GM18499 (cell line): ENCODE measurements around the gene PRKG1.
"Not testable (repeated sequence)": the region's sequence is repeated elsewhere in the genome, so short reads cannot be mapped to it uniquely, and the experiment has no call there.

ENCODE experiments used
- ATAC-seq: cut with Tn5 transposase; IDR thresholded peaks from one replicate; pipeline ENCODE4 v1.9.1; 2021; ENCODE audit warnings: moderate number of reproducible peaks; ENCODE audit not compliant: insufficient read depth, unreplicated experiment

PRKG1 gene

DNA sequence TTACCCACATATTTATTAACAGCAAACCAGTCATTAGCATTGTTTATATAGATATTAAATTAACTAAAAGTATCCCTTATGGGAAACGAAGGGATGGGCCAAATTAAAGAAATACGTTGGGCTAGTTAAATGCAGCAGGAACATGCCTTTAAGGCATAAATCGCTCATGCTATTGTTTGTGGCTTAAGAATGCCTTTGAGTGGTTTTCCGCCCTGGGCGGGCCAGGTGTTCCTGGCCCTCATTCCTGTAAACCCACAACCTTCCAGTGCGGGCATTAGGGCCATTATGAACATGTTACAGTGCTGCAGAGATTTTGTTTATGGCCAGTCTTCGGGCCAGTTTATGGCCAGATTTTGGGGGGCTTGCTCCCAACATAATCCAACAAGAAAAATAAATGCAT lies 1173.6 kb downstream of the PRKG1 start:
- not testable (repeated sequence) for ATAC-seq

DNA sequence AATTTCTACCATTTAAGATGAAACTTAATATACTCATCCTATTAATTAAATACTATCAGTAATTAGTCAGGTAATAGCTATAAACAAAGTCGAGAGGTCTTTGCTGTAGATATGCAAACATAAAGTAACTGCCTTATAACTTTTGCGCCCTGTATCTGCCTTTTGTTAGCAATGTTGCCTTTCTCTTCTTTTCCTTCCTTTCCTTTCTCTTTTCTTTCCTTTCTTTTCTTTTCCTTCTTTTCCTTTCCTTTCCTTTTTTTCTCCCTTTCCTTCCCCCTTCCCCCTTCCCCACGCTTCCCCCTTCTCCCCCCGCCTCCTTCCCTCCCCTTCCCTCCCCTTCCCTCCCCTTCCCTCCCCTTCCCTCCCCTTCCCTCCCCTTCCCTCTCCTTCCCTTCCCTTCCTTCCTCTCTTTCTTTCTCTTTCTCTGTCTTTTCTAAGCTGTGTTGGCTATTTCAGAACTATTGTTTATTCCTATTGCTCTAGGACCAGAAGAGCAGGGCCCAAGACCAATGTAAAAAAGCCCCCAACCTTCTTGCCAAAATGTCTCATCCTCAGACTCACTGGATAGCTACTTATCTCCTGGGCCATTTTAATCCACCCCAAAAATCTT lies 1174.5 kb downstream of the PRKG1 start:
- ATAC-seq = no peak

DNA sequence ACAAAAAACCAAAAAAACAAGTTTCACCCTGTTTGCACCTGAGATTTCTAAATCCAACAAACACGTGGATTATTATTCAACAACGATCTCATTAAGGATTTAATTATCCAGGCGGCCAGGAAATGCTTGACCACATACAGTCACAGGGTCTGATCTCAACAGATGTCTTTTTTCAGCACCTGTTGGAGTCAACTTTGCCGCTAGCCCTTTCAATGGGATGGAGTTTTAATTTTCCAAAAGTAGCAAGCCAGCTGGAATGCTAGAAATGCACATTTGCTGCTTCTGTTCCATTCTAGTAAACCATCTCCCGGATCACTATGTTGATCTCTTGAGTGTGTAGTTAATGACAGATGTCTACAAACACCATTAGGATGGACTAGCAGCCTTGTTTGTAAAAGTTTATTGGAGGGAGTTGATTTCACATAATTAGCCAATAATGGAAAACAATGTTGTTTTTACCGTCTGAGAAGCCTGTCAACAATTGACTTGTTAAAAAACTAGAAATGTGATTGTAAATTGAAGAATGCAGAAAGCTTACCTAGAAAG lies 1175.6 kb downstream of the PRKG1 start:
- no peak for ATAC-seq

GRCh38 chr10:52250510-52250909 lies 1176.2 kb downstream of the PRKG1 start:
- no peak for ATAC-seq

GRCh38 chr10:52252307-52252706 lies 1178.0 kb downstream of the PRKG1 start:
- ATAC-seq = no peak

GRCh38 chr10:52256832-52257691 lies 1182.8 kb downstream of the PRKG1 start:
- peak; percentile 99 for ATAC-seq

DNA sequence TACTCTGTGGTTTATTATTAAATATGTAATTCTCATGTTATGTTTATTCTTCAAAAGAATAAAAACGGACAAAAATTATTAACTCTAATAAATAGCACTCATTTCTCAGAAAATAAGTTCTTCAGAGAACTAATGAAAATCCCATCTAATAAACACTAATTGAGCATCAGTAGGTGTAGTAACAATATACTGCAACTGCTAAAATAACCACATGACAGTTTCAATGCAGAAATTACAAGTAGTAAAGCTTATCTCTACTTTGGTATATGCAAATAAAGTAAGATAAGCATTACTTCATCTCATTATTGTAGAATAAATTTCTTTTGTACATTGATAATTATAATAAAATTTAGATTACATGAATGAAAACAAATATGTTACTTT lies 1183.4 kb downstream of the PRKG1 start:
- ATAC-seq = peak; percentile 75

GRCh38 chr10:52258799-52259425 lies 1184.6 kb downstream of the PRKG1 start:
- ATAC-seq = no peak

GRCh38 chr10:52259426-52259812 lies 1185.1 kb downstream of the PRKG1 start:
- no peak for ATAC-seq

GRCh38 chr10:52261362-52261761 lies 1187.1 kb downstream of the PRKG1 start:
- no peak for ATAC-seq

- ATAC-seq = no peak
Measured at GRCh38 chr10:52265131-52265926, 1191.0 kb downstream of the PRKG1 start.

GRCh38 chr10:52266858-52267257 lies 1192.6 kb downstream of the PRKG1 start:
- ATAC-seq = no peak

- ATAC-seq = no peak
Measured at GRCh38 chr10:52268790-52269189, 1194.5 kb downstream of the PRKG1 start.

DNA sequence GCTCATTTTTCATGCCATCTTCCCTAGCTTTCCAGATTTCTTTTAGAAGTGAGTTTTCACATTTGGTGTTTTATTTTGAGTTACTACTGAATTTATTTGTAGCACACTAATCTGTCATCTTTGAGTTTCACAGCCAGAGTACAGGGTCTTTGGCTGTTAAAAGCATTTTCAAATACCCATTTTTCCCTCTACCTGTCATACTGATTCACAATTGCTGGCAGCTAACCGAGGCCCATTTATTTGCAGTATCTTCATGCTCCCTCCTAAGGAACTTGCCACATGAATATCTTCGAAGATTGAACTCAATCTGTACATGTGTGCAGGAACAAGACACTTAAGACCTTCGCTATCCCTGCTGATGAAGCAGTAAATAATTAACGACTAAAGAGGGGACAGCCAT lies 1194.9 kb downstream of the PRKG1 start:
- ATAC-seq = no peak

DNA sequence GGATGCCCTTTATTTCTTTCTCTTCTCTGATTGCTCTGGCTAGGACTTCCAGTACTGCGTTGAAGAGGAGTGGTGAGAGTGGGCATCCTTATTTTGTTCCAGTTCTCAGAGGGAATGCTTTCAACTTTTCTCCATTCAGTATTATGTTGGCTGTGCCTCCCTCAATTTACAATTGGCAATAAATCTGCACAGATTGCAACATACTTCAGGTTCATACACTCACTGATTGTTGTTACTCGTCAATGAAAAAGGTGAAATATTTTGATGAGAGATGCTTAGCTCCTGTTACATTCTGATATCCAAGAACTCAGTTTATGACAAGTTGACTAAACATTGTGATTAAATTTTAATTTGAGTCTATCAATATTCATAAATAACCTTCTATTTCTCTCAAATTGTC lies 1201.9 kb downstream of the PRKG1 start:
- no peak for ATAC-seq

GRCh38 chr10:52276986-52277385 lies 1202.7 kb downstream of the PRKG1 start:
- no peak for ATAC-seq

DNA sequence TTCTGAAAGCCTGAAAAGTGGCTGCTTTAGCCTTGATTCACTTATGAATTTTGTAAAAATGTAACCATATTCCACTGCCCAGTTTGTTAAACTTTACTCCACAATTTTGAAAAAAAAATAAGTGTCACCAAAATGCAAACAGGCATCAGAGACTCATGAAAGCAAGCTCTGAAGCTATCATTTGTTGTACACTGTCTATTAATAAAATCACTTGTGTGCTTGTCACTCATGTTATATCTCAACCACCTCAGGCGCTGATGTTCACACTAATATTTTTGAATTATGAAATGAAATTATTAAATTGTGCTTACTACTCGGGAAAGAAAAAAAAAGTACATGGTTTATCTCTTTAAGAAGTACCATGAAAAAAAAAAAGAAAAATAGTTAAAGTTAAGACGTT lies 1205.3 kb downstream of the PRKG1 start:
- ATAC-seq = no peak

GRCh38 chr10:52280051-52280450 lies 1205.8 kb downstream of the PRKG1 start:
- ATAC-seq = no peak

- no peak for ATAC-seq
Measured at GRCh38 chr10:52283174-52283573, 1208.9 kb downstream of the PRKG1 start.

DNA sequence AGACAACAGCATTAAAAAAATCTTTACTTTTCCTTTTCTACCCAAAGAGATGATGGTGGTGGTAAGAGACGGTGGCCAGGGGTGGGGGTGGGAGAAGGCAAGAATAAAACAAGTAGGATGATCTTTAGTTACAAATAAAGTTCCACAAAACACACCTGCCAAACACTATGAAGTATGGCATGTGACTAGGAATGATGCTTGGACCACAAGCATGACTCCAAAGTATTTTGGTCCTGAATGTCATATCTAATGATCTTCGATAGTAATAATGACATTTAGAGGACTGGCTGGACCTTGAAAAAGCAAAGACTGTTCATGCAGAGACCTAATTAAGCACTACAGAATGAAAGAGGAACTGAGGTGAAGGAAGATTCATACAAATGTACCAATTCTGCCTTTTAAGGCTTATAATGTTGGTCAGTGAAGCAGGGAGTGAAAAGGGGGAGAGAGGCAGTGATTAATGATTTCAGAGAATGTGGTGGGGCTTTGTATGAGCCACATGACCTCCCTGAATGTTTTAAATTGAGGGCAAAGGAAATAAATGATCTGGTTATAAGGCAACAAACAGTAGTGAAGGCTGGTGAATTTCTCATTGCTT lies 1210.2 kb downstream of the PRKG1 start:
- ATAC-seq = no peak
